ENCODE measurements around the gene PAX1.

Gene PAX1

GRCh38 chr20:21739682-21740081 lies 34.2 kb downstream of the PAX1 start:
- DNase-seq, result no peak

- DNase-seq, result no peak
Observed at GRCh38 chr20:21741266-21741665, 35.8 kb downstream of the PAX1 start.

- no peak for DNase-seq
Observed at GRCh38 chr20:21762646-21763045, 57.2 kb downstream of the PAX1 start.

- DNase-seq, result no peak
Observed at GRCh38 chr20:21767200-21767738, 61.8 kb downstream of the PAX1 start.

GRCh38 chr20:21767739-21768223 lies 62.3 kb downstream of the PAX1 start:
- no peak for DNase-seq
